ENCODE measurements around the gene MIEF1.
A peak's percentile ranks its signal among the peaks of the same experiment; 100 is the strongest.

The MIEF1 gene

DNA sequence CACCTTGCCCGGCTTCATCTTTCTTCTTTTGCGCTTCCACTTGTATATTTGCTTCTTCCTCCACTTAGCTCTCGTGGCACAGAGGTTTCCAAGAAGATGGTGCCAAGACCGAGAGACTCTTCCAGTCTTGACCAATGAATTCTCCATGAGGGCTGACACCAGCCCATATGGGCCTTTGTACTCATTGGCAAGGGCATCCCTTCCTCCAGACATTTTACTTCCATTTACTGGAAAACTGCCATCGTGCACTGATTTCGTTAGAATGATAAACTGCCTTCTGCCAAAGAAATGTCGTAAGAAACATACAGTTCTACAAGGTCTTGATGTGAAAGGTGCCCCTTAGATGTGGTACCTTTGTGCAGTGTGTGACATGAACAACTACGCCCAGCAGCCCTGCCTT is 4.7 kb upstream of the MIEF1 start:
- TF ChIP-seq CTCF (IDR thresholded peaks at IDR 0.05; ENCODE audit: low read length, missing control alignments) = no peak
- DNase-seq (ENCODE audit: low read depth) = no peak
- H3K4me3 ChIP-seq (replicated peaks; ENCODE audit: low read depth, low read length) = no peak overlapping the region

- no peak overlapping the region for H3K4me3 ChIP-seq (replicated peaks; ENCODE audit: low read depth, low read length)
- DNase-seq (ENCODE audit: low read depth) = no peak
- TF ChIP-seq CTCF (IDR thresholded peaks at IDR 0.05; ENCODE audit: low read length, missing control alignments) = no peak
Observed at GRCh38 chr22:39498368-39498767, 3.7 kb upstream of the MIEF1 start.

- TF ChIP-seq CTCF (IDR thresholded peaks at IDR 0.05; ENCODE audit: low read length, missing control alignments) = no peak
- H3K4me3 ChIP-seq (replicated peaks; ENCODE audit: low read depth, low read length) = no peak overlapping the region
Observed at GRCh38 chr22:39498802-39499201, 3.3 kb upstream of the MIEF1 start.

GRCh38 chr22:39500101-39500500 is 2.0 kb upstream of the MIEF1 start:
- DNase-seq (ENCODE audit: low read depth) = no peak
- no peak for TF ChIP-seq CTCF (IDR thresholded peaks at IDR 0.05; ENCODE audit: low read length, missing control alignments)
- no peak overlapping the region for H3K4me3 ChIP-seq (replicated peaks; ENCODE audit: low read depth, low read length)

More at GRCh38 chr22:39498802-39499201, 3.3 kb upstream of the MIEF1 start:
- DNase-seq (ENCODE audit: low read depth) = no peak

DNA sequence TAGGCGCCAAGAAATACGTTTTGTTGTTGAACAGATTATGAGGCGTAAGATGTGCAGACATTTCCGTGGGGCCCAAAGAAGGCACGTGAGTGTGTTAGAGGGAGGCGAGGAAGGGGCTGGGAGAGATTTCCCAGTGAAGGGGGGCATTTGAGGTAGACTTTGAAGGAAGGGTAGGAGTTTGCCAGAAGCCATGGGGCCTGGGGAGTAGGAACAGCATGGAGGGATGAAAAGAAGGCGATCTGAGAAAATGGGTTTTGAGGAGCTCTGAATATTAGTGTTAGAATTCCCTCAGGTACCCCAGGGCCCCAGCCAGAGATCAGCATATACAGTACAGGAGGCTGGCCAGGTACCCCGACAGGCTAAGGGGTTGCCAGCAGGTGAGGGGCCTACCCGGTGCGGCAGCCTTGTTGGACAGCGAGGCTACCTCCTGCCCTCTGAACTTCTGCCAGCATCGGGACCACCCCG is 414 bp upstream of the MIEF1 start:
- no peak for TF ChIP-seq CTCF (IDR thresholded peaks at IDR 0.05; ENCODE audit: low read length, missing control alignments)
- no peak for DNase-seq (ENCODE audit: low read depth)
- H3K4me3 ChIP-seq (replicated peaks; ENCODE audit: low read depth, low read length) = peak overlapping the region; percentile 84

DNA sequence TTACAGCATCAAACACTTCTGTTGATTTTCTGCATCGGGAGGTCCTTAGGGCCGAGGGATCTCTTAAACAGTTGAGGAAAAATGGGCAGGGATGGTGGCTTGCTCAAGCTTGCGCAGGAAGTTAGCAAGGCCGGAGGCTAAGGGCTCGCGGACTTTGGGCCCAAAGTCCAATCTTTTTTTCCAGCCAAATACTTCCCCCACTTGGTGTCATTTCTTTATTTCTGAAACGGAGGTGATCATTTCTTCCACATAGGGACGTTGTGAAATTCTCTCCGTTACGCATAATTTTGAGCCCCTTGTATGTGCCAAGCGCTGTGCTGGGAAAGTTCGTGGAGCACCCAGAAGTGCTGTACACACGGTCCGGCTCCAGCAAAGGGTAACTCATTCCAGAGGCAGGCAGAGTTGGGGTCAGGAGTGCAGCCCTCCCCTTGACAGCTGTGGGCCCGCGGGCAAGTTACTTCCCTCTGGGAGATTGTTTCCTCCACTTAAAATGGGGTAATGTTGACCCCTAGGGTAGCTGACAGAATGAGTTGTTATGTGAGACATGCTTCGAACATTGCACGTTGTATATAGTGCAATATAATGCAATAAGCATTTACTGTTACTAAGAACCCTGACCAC is 809 bp downstream of the MIEF1 start:
- peak overlapping the region; percentile 84 for H3K4me3 ChIP-seq (replicated peaks; ENCODE audit: low read depth, low read length)
- DNase-seq (ENCODE audit: low read depth) = no peak
- TF ChIP-seq CTCF (IDR thresholded peaks at IDR 0.05; ENCODE audit: low read length, missing control alignments) = no peak

GRCh38 chr22:39503630-39504029 is 1.5 kb downstream of the MIEF1 start:
- TF ChIP-seq CTCF (IDR thresholded peaks at IDR 0.05; ENCODE audit: low read length, missing control alignments) = no peak
- H3K4me3 ChIP-seq (replicated peaks; ENCODE audit: low read depth, low read length) = peak overlapping the region; percentile 84

More at GRCh38 chr22:39503630-39504029, 1.5 kb downstream of the MIEF1 start:
- DNase-seq (ENCODE audit: low read depth) = no peak
